Stimulated activated CD8-positive, alpha-beta memory T cell treated with anti-CD3 and anti-CD28 coated beads, Interleukin-4, amount 100 ng/mL, for 1 hour (primary cell): ENCODE data around the gene BRF1.
"Not testable (repeated sequence)": the region's sequence is repeated elsewhere in the genome, so short reads cannot be mapped to it uniquely, and the experiment has no call there.

ENCODE experiments used
- DNase-seq, 2 donors: peaks; one replicate each; pipeline ENCODE4 v3.0.0-alpha.2; 2020; ENCODE audit warnings: low read depth in 2 of 2, low spot score in 1 of 2

BRF1 gene

GRCh38 chr14:105333613-105334364 is 33.0 kb upstream of the BRF1 start:
- DNase-seq = no peak

- DNase-seq = no peak
Measured at GRCh38 chr14:105333020-105333490, 32.3 kb upstream of the BRF1 start.

GRCh38 chr14:105332350-105332874 is 31.6 kb upstream of the BRF1 start:
- DNase-seq = no peak

GRCh38 chr14:105331575-105332349 is 31.0 kb upstream of the BRF1 start:
- DNase-seq = no peak

GRCh38 chr14:105330491-105330895 is 29.7 kb upstream of the BRF1 start:
- no peak for DNase-seq

- no peak for DNase-seq
Measured at GRCh38 chr14:105329411-105330150, 28.8 kb upstream of the BRF1 start.

- no peak for DNase-seq
Measured at GRCh38 chr14:105328678-105329390, 28.0 kb upstream of the BRF1 start.

GRCh38 chr14:105328070-105328677 is 27.4 kb upstream of the BRF1 start:
- no peak for DNase-seq

- DNase-seq = not testable (repeated sequence)
Measured at GRCh38 chr14:105327695-105328045, 26.9 kb upstream of the BRF1 start.

GRCh38 chr14:105326891-105327694 is 26.3 kb upstream of the BRF1 start:
- no peak for DNase-seq

GRCh38 chr14:105326568-105326867 is 25.7 kb upstream of the BRF1 start:
- DNase-seq = no peak

GRCh38 chr14:105325716-105326567 is 25.1 kb upstream of the BRF1 start:
- DNase-seq = no peak

- DNase-seq = no peak
Measured at GRCh38 chr14:105325303-105325702, 24.5 kb upstream of the BRF1 start.

GRCh38 chr14:105324871-105325270 is 24.1 kb upstream of the BRF1 start:
- no peak for DNase-seq

GRCh38 chr14:105324080-105324778 is 23.4 kb upstream of the BRF1 start:
- no peak for DNase-seq

GRCh38 chr14:105323663-105324062 is 22.9 kb upstream of the BRF1 start:
- DNase-seq = no peak

- no peak for DNase-seq
Measured at GRCh38 chr14:105322791-105323556, 22.2 kb upstream of the BRF1 start.

GRCh38 chr14:105317546-105317945 is 16.7 kb upstream of the BRF1 start:
- no peak for DNase-seq
